ENCODE data around the gene HSPH1.

Gene HSPH1

DNA sequence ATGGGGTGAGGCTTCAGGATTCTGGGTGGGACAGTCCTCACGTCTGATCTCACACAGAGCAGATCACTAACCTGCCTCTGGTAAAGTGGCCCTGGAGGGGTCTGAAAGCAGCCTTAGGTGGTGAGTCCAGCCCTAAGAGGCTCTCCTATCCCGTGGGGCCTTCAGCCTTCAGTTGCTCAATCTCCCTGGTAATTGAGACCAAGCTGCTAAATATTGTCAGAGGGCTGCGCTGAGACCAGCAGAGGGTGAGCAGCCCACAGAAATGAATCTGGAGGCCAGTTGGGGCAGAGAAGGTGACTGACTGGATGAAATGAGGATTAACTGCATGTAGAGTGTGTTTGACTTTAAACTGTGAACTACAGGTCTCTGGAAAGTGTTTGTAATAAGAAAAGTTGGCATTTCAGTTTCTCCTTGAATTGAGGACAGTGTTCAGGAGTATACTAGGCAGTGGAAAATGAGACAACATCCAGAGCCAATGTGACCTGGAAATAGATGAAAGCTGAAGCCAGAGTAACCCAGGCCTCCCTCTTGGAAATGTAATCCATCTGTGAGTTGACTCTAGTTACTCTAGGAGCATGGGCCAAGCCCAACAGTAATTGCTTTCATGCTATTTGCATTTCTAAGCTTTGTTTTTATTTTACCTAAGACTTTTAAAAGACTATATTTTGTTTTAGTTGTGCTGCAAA is 14.3 kb upstream of the HSPH1 start:
- no peak for DNase-seq

DNA sequence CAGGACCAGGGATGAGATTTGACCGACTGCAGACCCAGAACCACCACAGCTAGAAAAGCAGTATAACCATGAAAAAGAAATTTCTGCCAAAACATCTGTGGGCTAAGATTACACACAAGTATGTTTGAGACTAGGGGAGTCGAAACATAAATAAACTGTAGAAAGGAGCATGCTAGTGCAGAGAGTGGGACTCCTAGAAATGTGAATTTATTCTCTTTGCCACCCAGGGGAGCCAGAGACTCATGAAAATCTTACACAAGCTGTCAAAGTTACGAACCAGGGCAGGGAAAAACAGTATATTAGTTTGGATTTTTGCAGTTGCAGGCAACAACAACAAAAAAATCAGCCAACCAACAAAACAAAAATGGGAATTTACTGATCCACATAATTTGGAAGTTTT is 12.3 kb upstream of the HSPH1 start:
- DNase-seq, result peak; percentile 8

DNA sequence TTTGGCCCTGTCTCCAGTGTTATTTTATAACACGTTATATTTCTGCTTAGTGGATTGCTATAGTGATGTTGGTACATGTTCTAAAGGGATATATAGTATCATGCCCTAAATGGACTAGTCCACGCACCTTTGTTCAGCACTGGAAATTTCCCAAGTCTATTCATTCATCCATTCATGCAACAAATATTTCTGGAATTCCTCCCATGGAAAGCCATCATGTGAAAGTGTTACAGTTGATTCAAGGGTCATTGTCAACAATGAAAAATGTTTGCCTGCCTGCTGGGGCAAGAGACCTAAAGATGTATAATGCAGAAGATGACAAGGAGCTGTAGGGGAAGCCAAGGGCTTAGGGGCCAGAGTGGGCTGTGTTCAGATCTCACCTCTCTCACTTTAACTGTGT is 10.8 kb upstream of the HSPH1 start:
- peak; percentile 94 for DNase-seq

DNA sequence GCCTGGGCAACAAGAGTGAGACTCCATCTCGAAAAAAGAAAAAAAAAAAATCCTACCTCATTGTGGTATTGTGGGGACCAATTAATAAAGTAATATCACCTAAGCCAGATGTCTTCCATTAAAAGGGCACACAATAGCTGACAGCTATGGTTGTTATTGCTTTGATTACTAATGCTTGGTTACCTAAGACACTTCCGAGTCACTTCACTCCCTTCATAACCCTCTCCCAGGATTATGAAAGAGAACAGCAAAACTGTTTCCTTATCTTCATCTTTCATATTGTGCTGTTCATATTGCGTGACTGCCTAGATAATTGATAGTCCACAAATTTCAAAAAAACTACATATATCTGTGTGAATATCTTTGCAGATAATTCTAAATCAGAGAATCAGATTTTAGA is 10.3 kb upstream of the HSPH1 start:
- DNase-seq, result peak; percentile 42

DNA sequence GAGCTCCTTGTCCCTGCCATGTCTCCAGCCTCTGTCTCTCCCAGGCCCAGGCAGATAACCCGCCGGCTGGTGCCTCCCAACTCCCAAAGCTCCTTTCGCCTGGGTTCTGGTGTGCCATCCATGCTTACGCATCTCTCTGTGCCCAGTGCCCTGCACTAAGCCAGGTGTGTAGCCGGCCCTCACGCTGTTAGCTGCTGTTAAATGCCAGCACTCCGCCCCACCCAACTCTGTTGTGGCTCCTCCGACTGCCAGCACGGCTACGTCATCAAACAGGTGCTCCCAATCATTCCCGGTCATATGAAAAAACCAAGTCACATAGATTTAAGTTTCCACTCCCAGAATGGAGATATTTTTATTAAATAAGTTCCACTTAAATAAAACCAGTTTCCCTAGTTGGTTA is 7.0 kb upstream of the HSPH1 start:
- no peak for DNase-seq

DNA sequence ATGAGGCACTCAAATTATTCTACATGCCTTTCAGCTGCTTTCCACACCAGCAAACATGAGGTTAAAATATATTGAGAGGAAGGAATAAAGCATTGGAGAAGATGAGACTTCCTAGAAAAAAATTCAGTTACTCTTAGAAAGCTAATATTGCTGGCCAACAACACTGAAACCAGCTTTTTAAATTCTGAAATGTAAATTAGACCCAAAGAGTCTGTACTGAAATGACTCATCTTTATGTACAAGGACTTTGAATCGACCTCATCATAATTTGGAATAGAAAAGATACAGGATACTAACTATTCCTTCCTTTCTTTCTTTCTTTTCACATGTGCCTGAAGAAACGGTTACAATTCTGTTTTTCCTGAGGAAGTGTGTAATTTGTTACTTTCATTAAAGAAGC is 6.5 kb upstream of the HSPH1 start:
- no peak for DNase-seq

DNA sequence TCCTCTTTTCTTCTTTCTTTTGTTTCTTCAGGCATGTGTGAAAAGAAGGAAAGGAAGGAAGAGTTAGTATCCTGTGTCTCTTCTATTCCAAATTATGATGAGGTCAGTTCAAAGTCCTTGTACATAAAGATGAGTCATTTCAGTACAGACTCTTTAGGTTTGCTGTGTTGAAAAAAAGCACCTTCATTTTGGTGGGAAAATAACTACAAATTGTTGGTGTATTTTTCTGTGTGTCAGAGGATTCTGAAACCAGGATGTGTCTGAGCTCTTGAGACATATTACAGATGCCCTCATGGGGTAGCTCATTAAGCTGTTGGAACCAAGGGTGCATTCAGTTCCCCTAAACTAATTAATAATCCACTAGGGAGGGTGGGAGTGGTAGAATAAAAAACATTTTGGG is 5.8 kb upstream of the HSPH1 start:
- peak; percentile 8 for DNase-seq

DNA sequence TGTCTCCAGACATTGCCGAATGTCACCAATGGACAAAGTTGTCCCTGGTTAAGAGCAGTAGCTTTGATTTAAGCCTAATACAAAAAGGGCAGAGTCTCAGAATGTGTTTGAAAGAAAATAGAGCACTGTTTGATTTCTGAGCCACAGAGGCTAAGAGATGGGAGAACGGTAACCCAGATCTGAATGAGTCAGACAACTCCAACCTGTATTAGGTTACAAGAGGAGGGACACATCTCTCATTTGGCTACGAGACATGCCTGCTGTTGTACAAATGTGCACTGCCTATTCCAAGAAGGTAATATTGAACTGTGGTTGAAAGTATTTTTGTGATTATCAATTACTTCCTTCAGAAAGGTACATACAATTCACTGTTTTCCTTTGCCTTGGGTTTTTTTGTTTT is 4.9 kb upstream of the HSPH1 start:
- no peak for DNase-seq

DNA sequence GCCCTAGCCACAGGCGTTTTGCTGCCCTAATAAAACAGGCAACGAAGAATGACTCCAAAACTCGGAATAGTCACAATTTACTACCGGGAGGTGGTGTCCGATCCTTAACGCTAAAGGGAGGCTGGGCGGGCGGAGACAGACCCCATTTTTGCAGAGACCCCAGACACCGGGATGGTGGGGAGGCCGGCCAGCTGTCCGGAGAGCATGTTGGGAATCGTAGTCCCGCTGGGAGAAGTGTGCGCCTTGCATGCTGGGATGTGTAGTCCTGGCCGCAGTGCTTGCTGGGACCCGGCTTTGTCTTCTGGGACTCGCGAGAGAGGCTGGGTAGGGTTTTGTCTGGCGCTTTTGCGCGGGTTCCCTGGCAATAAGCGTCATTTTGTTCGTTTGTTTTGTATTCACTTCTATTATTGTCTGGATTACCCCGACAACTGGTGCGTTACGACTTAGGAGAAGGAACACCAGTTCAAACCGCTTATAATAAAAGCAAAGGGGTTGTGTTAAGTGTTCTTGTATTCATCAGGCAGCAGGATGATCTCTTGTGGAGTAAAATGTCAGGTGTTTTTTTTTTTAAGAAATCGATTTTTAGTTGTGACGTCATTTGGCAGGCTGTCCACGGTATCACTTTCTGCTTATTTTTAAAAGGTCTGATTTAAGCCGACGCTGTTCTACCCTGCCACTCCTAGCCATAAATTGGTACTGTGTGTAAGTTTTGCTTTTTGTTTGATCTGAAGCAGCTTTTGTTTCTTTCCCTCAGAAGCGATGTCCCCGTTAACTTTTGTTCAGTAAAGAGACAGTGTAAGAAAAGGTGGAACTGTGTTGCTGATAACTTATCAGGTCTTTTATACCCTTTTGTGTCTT is 676 bp upstream of the HSPH1 start:
- peak; percentile 99 for DNase-seq

DNA sequence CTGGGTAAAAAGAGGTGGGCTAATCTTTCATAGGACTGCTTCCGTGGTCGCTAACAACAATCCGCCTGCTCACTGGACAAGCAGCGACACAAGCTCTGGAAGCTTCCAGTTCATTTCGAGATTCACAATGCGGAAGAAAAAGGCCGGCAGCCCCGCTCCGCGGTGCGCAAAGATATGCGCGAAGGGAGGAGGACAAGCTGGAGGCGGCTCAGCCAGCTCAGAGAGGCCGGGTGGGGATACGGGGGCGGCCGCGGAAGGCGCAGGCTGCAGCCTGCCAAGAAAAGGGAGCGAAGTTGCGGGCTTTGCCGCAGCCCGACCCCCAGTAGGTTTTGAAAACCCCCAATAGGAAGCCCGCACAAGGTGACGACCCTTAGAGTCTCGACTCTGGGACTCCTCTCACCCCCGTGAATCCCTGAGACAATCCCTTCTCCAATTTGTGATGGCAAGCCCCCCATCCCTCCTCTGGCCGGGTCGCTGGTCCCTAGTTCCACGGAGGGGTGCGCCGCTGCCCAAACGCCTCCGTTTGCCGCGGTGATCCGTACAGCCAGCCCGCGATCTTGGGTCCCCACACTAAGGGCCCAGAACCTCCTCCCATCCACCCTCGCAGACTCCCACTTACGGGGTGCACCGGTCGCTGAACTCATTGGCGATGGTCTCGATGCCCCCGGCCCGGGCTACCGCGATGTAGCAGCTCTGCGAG is 697 bp downstream of the HSPH1 start:
- DNase-seq, result peak; percentile 69

DNA sequence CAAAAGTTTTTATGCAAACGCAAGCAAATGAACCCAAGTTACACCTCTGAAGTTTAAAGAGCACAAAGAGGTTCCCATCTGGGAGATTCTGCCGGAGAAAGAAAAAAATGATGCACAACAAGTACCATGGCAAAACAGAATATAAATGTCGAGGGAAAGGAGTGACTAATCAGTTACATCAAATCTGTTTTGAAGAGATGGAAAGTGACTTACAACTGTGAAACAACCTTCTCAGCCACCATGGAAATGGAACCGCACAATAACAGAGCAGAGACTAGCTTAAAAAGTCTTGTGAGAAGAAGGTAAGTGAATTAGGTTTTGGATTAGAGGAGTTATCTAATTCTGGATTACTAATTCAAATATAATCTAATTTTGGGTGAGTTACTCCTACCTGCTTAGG is 2.4 kb downstream of the HSPH1 start:
- no peak for DNase-seq

DNA sequence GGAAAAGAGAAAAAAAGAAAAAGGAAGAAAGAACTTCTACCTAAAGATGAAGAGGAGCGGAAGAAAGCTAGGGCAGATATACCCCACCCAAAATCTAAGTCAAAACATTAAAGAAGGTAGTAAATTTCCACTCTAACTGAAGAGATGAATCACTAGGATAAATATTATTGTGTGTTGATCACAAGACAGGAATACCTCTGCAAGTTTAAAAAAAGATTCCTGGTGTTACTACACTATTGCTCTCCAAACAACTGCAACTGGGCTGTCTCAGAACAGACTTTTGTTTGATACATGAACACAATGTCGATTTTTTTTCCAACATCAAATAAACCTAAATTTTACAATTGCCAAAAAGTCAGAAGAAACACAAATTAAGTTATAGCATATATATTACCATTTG is 6.8 kb downstream of the HSPH1 start:
- DNase-seq, result no peak

DNA sequence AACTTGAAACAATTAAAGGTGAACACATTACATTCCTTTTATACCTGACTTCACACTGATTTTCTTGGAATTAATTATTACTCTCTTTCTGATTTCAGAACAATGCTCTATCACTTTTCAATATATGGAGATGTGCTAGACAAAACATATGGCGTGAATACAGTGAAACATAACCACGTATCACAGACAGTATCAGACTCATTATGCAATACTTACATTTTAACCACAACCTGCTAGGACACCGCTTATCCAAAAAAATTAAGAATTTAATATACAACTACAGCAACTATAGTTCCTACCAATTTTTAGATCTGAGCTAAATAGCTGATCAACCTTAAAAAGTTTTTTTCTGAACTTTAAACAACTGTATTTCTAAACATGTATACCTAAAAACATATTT is 9.9 kb downstream of the HSPH1 start:
- no peak for DNase-seq

DNA sequence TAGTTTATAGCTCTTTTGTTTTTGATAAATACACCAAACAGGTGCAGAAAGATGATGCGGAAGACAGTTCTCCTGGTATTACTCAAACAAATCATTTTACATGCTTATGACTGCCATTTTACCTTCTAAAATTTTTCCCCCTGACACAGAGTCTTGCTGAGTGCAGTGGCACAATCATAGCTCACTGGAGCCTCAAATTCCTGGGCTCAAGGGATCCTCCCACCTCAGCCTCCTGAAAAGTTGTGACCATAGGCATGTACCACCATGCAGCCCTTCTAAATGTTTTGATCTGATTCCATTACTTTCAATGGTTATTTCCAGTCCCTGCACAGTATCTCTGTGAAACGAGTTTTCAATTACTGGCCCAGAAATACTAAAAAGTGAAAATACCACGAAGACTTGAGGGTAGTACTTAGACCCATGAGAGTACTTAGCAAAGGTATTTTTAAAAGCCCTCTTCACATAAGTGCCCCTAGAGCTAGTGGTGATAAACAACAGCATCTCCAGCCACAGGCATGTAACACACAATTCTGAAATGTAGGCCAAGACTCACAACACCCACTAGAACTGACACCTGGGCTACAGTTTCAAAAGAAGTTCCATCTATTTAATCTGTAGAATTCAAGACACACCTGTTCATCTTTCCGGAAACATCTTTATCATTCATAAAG is 11.3 kb downstream of the HSPH1 start:
- DNase-seq, result no peak

DNA sequence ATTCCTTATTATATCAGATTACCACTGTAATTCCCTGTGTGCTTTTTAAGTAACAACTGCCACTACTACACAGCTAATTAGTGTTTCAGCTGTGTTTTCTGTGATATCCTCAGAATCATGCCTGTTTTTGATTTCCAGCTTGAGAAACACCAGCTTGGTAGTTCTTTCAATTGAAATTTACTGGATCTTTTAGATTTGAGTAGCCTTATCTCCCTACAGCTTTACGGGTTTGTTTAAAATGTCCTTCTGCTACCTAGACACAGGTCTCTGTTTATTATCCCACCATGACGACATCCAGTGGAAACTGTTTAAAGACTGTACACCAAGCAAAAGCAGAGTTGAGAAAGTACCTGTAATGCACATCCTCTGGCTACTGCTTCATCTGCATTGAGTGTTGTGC is 12.1 kb downstream of the HSPH1 start:
- no peak for DNase-seq

DNA sequence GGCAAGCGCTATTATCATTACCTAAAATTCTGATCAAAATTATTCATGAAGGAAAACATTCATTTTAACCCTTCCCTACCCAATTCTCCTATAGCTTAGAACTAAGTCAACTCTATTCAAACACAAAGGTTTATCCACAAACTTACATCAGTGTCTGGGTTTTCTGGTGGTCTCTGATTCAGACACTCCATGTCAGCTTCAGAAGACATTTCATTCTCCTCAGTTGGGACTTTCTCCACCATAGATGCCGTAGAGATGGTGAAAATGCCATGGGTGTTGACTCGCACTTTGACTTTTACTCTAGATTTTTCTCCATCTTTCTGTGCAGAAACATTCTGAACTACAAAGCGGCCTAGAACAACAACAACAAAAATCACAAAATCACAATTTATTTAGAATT is 16.3 kb downstream of the HSPH1 start:
- no peak for DNase-seq

DNA sequence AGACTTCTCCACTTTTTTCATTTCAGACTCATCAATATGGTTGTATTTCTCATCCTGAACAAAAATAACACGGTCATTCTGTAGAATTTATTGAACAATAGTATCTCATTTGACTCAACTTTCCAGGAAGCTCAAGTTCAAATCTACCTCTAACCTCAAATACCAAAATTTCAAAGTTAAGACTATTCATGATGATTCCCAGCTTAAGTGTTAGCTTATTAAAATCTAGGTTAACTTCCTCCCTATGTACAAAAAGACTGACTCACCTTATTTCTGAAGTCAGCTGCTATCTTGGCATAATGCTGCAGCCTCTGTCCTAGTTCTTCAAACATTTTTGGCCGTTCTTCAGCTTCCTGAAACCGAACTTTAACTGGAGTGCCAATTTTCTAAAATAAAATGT is 23.2 kb downstream of the HSPH1 start:
- DNase-seq, result no peak

DNA sequence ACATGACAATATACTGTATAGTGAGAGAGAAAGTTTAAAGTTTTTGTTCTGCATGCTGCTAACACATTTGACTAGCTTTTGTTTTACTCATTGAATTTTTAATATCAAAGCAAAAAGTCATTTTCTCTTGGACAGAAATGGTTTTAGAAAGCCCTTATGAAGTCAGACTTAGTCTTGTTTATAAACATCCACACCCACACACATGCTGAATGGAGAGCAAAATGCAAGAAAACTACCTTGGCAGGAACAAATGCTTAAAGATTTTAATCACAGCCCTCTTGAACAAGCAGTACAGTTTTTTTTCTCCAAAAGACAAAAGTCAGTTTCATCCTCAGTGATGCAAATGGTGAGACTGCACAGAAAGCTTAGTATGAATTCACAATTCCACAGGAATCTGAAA is 25.0 kb downstream of the HSPH1 start:
- no peak for DNase-seq

DNA sequence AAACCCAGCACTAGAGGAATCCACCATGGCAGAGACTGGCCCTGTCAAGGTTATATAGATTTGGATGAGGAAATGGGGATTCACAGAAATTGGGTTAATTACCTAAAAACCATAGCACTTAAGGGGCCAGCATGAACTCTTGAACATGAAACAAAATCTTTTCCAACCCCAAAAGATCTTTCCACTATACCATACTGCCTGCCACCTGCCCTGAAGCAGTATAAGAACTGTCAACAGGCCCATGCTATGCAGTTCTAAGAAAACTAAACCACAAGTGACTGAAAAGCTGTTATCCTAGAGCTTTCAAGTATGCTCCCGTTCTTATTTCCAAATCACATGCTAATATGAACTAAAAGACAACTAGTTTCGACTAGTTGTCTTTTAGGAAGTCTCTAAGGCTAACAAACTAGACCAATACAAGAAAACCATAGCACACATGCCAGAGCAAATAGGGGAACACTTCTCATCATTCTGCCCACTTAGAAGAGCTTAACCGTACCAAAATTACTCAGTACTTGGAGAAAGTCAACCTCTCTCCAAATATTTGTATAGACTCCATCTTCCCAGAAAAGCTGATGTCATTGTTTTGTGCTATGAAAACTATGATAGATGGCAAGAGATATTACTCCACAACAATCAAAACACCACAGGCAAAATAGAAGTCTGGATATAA is 27.5 kb downstream of the HSPH1 start:
- DNase-seq, result no peak

DNA sequence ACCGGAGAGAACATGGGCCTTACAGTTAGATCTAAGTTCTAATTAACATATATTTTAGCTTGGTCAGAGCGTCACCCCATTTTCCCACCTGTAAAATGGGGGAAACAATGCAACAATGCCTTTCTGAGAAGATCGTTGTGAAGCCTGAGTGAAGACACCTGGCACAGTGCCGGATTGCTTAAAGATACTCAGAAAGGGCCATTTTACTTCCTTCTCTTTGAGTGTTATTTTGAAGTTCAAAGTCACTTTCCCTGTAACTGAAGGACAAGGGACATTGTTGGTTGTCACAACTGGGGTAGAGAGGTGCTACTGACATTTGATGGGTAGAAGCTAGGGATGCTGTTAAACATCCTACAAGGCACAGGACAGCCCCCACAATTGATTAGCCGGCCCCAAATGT is 28.1 kb downstream of the HSPH1 start:
- no peak for DNase-seq

DNA sequence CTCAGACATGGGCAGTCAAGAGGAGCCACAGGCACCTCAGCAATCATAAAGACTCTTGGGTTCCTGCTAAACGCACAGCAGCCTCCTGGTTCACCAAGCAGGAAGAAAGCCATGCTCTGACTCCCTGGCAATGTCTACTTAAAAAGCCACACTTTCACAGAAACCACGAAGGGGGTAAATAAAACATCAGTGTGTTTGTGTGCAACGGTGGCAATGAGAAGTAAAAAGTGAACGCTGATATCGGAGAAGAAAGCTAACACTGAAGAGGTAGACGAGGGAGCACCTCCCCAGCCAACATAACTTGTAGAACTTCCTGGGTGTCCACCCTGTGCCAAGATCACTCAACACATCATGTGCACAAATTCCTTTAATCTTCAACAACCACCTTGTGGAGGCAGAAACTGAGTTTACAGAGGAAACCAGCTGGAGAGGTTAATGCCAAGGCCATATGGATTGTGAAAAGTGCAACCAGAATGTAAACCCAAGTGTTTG is 30.2 kb downstream of the HSPH1 start:
- no peak for DNase-seq

DNA sequence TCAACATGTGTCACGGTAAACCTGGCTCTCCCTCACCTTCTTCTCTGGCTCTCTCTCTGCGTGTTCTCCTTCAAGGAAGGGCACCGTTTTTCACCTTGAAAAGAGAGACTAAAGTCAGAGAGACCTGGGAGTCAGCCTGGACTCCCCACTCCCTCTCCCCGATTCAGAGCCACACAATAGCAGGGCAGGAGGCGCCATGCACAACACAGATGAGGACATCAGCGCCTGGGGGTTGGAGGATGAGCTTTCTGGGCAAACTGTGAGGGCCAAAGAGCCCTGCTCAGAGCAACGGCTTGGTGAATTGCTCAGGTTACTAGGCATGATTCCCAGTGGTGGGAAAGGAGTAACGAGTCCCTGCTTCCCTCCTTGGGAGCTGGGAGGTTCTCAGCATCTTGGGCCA is 32.3 kb downstream of the HSPH1 start:
- no peak for DNase-seq

DNA sequence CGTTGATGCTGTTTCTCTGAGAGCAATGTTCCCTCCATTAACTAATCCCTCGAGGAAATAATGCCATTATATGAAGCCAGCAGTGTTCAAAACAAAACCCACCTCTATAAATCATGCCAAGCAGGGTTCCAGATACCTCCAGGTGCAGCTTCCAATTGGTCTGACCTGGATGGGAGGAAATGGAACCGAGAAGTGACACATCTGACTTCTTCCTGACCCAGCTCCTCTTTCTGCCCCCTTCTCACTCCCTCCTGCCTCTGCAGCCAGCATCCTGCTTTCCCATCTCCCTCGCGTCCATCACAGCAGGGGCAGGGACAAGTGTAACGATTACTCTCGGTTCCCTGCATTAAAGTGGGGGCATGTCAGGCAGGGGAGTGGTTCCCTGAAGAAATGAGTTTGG is 37.5 kb downstream of the HSPH1 start:
- no peak for DNase-seq

Measured in EL (cell line).